Endothelial cell (in vitro differentiated cells): ENCODE data around the gene FKBP11. TPM values are rescaled to one million over a fixed set of nuclear protein-coding genes. Genes with fewer than 3 reads are reported as not detected.

ENCODE experiments used
- DNase-seq: peaks from one replicate; pipeline ENCODE4 v3.0.0; 2021; ENCODE audit warnings: low spot score
- H3K27ac Mint-ChIP-seq: one replicate; pipeline ENCODE4 v1.8.0; 2021; ENCODE audit warnings: mixed read lengths, inconsistent platforms; ENCODE audit not compliant: unreplicated experiment
- H3K27me3 Mint-ChIP-seq: one replicate; pipeline ENCODE4 v1.8.0; 2021; ENCODE audit warnings: mild to moderate bottlenecking, moderate library complexity, mixed read lengths, inconsistent platforms; ENCODE audit not compliant: unreplicated experiment
- H3K36me3 Mint-ChIP-seq: one replicate; pipeline ENCODE4 v1.8.0; 2021; ENCODE audit warnings: mild to moderate bottlenecking, low read depth, mixed read lengths, inconsistent platforms; ENCODE audit not compliant: unreplicated experiment
- H3K4me1 Mint-ChIP-seq: one replicate; pipeline ENCODE4 v1.8.0; 2021; ENCODE audit warnings: mild to moderate bottlenecking, mixed read lengths, inconsistent platforms; ENCODE audit not compliant: unreplicated experiment
- H3K4me3 Mint-ChIP-seq: one replicate; pipeline ENCODE4 v1.8.0; 2021; ENCODE audit warnings: mild to moderate bottlenecking, mixed read lengths, inconsistent platforms; ENCODE audit not compliant: unreplicated experiment
- H3K9me3 Mint-ChIP-seq: one replicate; pipeline ENCODE4 v1.8.0; 2021; ENCODE audit warnings: mixed read lengths, inconsistent platforms; ENCODE audit not compliant: unreplicated experiment
- CTCF ChIP-seq: fragments of 200-600 bp; sonication (generic); IDR thresholded peaks from one replicate; pipeline ENCODE4 v1.5.0; 2021; ENCODE audit warnings: antibody characterized with exemption; ENCODE audit not compliant: unreplicated experiment
- total RNA-seq: library from RNA; stranded (reverse); fragmentation: NEBNext Ultra II Directional; extraction: Animal tissue kit (Norgen Biotek cat#: 25700); gene quantifications from one replicate; pipeline ENCODE4 v1.2.1, GENCODE V29; 2021; ENCODE audit not compliant: unreplicated experiment

The FKBP11 gene
- total RNA-seq, 1 donor from 2014 or later = 16.0 TPM

DNA sequence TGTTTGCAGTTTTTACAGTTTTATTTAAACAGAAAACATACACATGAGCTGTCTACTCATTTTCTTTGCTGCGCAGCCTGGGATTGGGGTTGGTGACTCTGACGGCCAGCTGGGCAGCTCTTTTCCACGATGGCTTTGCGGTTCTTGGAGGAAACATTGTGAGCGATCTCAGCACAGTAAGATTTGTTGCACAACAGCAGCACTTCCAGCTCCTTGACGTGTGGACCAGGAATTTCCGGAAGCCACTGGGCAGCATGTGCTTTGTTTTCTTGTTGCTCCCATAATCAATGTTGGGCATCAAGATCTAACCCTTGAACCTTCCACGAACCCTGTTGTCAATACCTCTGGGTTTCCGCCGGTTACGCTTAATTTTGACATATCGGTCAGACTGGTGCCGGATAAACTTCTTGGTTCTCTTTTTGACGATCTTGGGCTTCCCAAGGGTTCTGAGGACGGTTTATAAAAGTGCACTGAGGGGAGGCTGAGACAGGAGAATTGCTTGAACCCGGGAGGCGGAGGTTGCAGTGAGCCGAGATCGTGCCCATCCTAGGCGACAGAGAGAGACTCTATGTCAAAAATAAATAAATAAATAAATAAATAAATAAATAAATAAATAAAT, 21.8 kb downstream of the FKBP11 start:
- no peak for TF ChIP-seq CTCF
- no peak for DNase-seq

DNA sequence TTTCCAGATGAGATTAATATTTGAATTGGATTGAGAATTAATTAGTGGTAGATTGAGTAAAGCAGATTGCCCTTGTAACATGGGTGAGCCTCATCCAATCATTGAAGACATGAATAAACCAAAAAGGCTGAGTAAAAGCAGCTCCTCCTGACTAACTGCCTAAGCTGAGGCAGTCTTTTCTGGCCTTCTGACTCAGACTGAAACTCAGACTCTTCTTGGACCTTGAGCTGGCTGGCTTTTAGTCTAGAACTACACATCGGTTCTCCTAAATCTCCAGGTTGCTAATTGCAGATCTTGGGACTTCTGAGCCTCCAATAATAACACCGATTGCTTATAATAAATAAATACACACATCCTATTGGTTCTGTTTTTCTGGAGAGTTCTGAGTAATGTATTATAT, 24.0 kb downstream of the FKBP11 start:
- Mint-ChIP-seq H3K27ac (no peak overlapping the region), H3K27me3 (no peaks in the 10 kb centered on the region), H3K4me1 (peaks cover 3% of the 10 kb centered on the region), H3K4me3 (no peak overlapping the region), H3K9me3 (no peaks in the 10 kb centered on the region), H3K36me3 (no peaks in the 10 kb centered on the region)
- no peak for TF ChIP-seq CTCF
- DNase-seq = no peak

More for the DNA sequence above, 21.8 kb downstream of the FKBP11 start:
- no peaks in the 10 kb centered on the region for H3K9me3 Mint-ChIP-seq
- peaks cover 3% of the 10 kb centered on the region for H3K4me1 Mint-ChIP-seq
- no peaks in the 10 kb centered on the region for H3K36me3 Mint-ChIP-seq
- H3K27ac Mint-ChIP-seq = peak overlapping the region; percentile 5
- H3K4me3 Mint-ChIP-seq = no peak overlapping the region
- H3K27me3 Mint-ChIP-seq = peaks cover 3% of the 10 kb centered on the region

- Mint-ChIP-seq H3K9me3 (no peaks in the 10 kb centered on the region), H3K27ac (no peak overlapping the region), H3K4me3 (no peak overlapping the region), H3K27me3 (no peaks in the 10 kb centered on the region), H3K36me3 (no peaks in the 10 kb centered on the region), H3K4me1 (peaks cover 1% of the 10 kb centered on the region)
- DNase-seq = no peak
- TF ChIP-seq CTCF = no peak
Measured at GRCh38 chr12:48899651-48900050, 25.6 kb downstream of the FKBP11 start.

- Mint-ChIP-seq H3K9me3 (no peaks in the 10 kb centered on the region), H3K27me3 (peaks cover 9% of the 10 kb centered on the region), H3K36me3 (no peaks in the 10 kb centered on the region), H3K4me3 (no peak overlapping the region), H3K27ac (no peak overlapping the region), H3K4me1 (no peaks in the 10 kb centered on the region)
- TF ChIP-seq CTCF = no peak
- DNase-seq = no peak
Measured at GRCh38 chr12:48894271-48894670, 31.0 kb downstream of the FKBP11 start.

GRCh38 chr12:48890657-48891418, 34.5 kb downstream of the FKBP11 start:
- Mint-ChIP-seq H3K9me3 (no peaks in the 10 kb centered on the region), H3K27me3 (peaks cover 11% of the 10 kb centered on the region), H3K4me1 (no peaks in the 10 kb centered on the region), H3K36me3 (peaks cover 2% of the 10 kb centered on the region), H3K27ac (no peak overlapping the region), H3K4me3 (peak overlapping the region; percentile 57)
- TF ChIP-seq CTCF = peak; percentile 88
- DNase-seq = peak; percentile 94
